HepG2 (cell line): Measurements from ENCODE around the gene PTRHD1. TPM values are rescaled to one million over a fixed set of nuclear protein-coding genes. Genes with fewer than 3 reads are reported as not detected.

Experiments used
- ATAC-seq: fragments of 200-7000 bp; cut with Tn5 transposase; 3 replicates; pipeline ENCODE4 v1.9.1; 2020; ENCODE audit warnings: mild to moderate bottlenecking, moderate library complexity
- BruUV-seq: library from RNA; stranded (reverse); fragments of 400-500 nt; replicated peaks from 2 replicates; lab custom pipeline; 2021; lab: Mats Ljungman, UMichigan
- CTCF ChIA-PET: fragments of 300-600 bp; formaldehyde crosslinking; extraction: SDS; loops from one replicate; lab custom pipeline; 2021; ENCODE audit warnings: low total read pairs, inconsistent platforms, low intra/inter-chr PET ratio; lab: Yijun Ruan, JAX
- POLR2A ChIA-PET: fragments of 350-600 bp; sonication (Branson Sonifier 250); formaldehyde crosslinking; loops from one replicate; lab custom pipeline; 2020; ENCODE audit warnings: antibody characterized with exemption, inconsistent platforms; lab: Yijun Ruan, JAX
- DNase-seq: peaks from one replicate; pipeline ENCODE4 v3.0.0-alpha.2; 2015; ENCODE audit warnings: low spot score
- FAIRE-seq: peaks from 3 replicates; lab custom pipeline; 2011; peaks lifted over from hg19 to GRCh38; lab: Jason Lieb, UNC
- H2AFZ ChIP-seq: one replicate; pipeline ENCODE4 v1.6.1; 2011; ENCODE audit warnings: low read length, inconsistent platforms
- H3K27ac ChIP-seq: fragments of 300-600 bp; 3 replicates; pipeline ENCODE4 v1.8.0; 2011; ENCODE audit warnings: mixed run types, mild to moderate bottlenecking, mixed read lengths, low read length, inconsistent platforms; ENCODE audit not compliant: insufficient read depth; ENCODE audit errors: extremely low read length
- H3K27me3 ChIP-seq, 2 experiments: fragments of 200-600 bp in 1 of 2; 2 replicates in 1 of 2; 3 replicates in 1 of 2; pipeline versions ENCODE4 v1.6.0 to v1.8.0; 2011; ENCODE audit warnings: low read length in 2 of 2, mild to moderate bottlenecking in 2 of 2, moderate library complexity in 2 of 2, inconsistent platforms in 1 of 2; ENCODE audit not compliant: insufficient read depth in 2 of 2, control insufficient read depth in 1 of 2
- H3K36me3 ChIP-seq, 2 experiments: fragments of 200-600 bp in 1 of 2; replicated peaks in 1 of 2; 2 replicates in 1 of 2; 3 replicates in 1 of 2; pipeline versions ENCODE4 v1.5.1 to v1.8.0; 2011; ENCODE audit warnings: low read length in 2 of 2, inconsistent platforms in 1 of 2; ENCODE audit not compliant: insufficient read depth in 2 of 2, control insufficient read depth in 1 of 2
- H3K4me1 ChIP-seq: 2 replicates; pipeline ENCODE4 v1.5.1; 2012; ENCODE audit warnings: low read length, inconsistent platforms; ENCODE audit not compliant: insufficient read depth
- H3K4me2 ChIP-seq: 2 replicates; pipeline ENCODE4 v1.6.0; 2011; ENCODE audit warnings: low read depth, low read length, inconsistent platforms
- H3K4me3 ChIP-seq, 3 experiments: fragments of 200-600 bp in 1 of 3; sonication (generic), shearing (Covaris generic) in 1 of 3; replicated peaks in 1 of 3; 2 replicates each; pipeline ENCODE4 v1.5.1; 2011 to 2016; ENCODE audit warnings: low read length in 3 of 3, inconsistent platforms in 2 of 3, low read depth in 2 of 3, mild to moderate bottlenecking in 2 of 3, control low read depth in 1 of 3, mixed read lengths in 1 of 3; ENCODE audit not compliant: insufficient read depth in 1 of 3
- H3K79me2 ChIP-seq: one replicate; pipeline ENCODE4 v1.6.1; 2011; ENCODE audit warnings: low read length, inconsistent platforms; ENCODE audit not compliant: insufficient read depth
- H3K9ac ChIP-seq: 2 replicates; pipeline ENCODE4 v1.6.0; 2011; ENCODE audit warnings: mild to moderate bottlenecking, low read depth, low read length, inconsistent platforms; ENCODE audit not compliant: insufficient read depth
- H3K9me3 ChIP-seq: 2 replicates; pipeline ENCODE4 v1.5.1; 2012; ENCODE audit warnings: mild to moderate bottlenecking, low read length
- H4K20me1 ChIP-seq: 2 replicates; pipeline ENCODE4 v1.6.0; 2011; ENCODE audit warnings: inconsistent platforms, mild to moderate bottlenecking, low read length, moderate library complexity; ENCODE audit not compliant: insufficient read depth
- CHD4 ChIP-seq: fragments of 200-600 bp; sonication (generic); IDR thresholded peaks from 2 replicates; pipeline ENCODE4 v1.7.0; 2017; ENCODE audit warnings: mild to moderate bottlenecking, low read length, borderline replicate concordance
- E2F1 ChIP-seq: sonication (generic); formaldehyde crosslinking; IDR thresholded peaks from 2 replicates; pipeline ENCODE4 v1.5.0; 2020; ENCODE audit warnings: missing genetic modification reagents
- FOXC1 ChIP-seq: sonication (generic); formaldehyde crosslinking; IDR thresholded peaks from 2 replicates; pipeline ENCODE4 v1.8.0; 2022; ENCODE audit warnings: mild to moderate bottlenecking, missing genetic modification reagents, borderline replicate concordance
- HCFC1 ChIP-seq: fragments of 150-350 bp; IDR thresholded peaks from 2 replicates; pipeline ENCODE4 v1.6.1; 2014; ENCODE audit warnings: low read depth, low read length
- IRX3 ChIP-seq: sonication (generic); formaldehyde crosslinking; IDR thresholded peaks from 2 replicates; pipeline ENCODE4 v1.8.1; 2023; ENCODE audit warnings: mild to moderate bottlenecking, low read depth, missing genetic modification reagents, borderline replicate concordance
- RBM22 ChIP-seq: fragments of 200-400 bp; formaldehyde crosslinking; optimal IDR thresholded peaks from 2 replicates; pipeline ENCODE3; 2017; ENCODE audit warnings: mild to moderate bottlenecking, low read length, moderate library complexity
- U2AF1 ChIP-seq: fragments of 200-400 bp; formaldehyde crosslinking; optimal IDR thresholded peaks from 2 replicates; pipeline ENCODE3; 2017; ENCODE audit warnings: mild to moderate bottlenecking, low read depth, low read length
- ZBTB26 ChIP-seq: IDR thresholded peaks from 2 replicates; pipeline ENCODE4 v1.6.1; 2016; ENCODE audit warnings: missing compliant biosample characterization, missing genetic modification reagents, borderline replicate concordance
- ZBTB4 ChIP-seq: sonication (generic); formaldehyde crosslinking; IDR thresholded peaks from 2 replicates; pipeline ENCODE4 v1.4.0; 2020; ENCODE audit warnings: missing genetic modification reagents, mild to moderate bottlenecking, borderline replicate concordance
- ZFP37 ChIP-seq: sonication (generic); formaldehyde crosslinking; IDR thresholded peaks from 2 replicates; pipeline ENCODE4 v1.4.0; 2020; ENCODE audit warnings: missing genetic modification reagents, borderline replicate concordance
- ZNF281 ChIP-seq: sonication (generic); formaldehyde crosslinking; IDR thresholded peaks from 2 replicates; pipeline ENCODE4 v1.4.0; 2020; ENCODE audit warnings: missing genetic modification reagents, borderline replicate concordance
- ZNF329 ChIP-seq: sonication (generic); formaldehyde crosslinking; IDR thresholded peaks from 2 replicates; pipeline ENCODE4 v1.9.0; 2021; ENCODE audit warnings: low read depth, mild to moderate bottlenecking, missing genetic modification reagents
- ZNF570 ChIP-seq: sonication (generic); formaldehyde crosslinking; IDR thresholded peaks from 2 replicates; pipeline ENCODE4 v1.4.0; 2020; ENCODE audit warnings: mild to moderate bottlenecking, missing genetic modification reagents, borderline replicate concordance
- ZNF576 ChIP-seq: sonication (generic); formaldehyde crosslinking; IDR thresholded peaks from 2 replicates; pipeline ENCODE4 v1.4.0; 2020; ENCODE audit warnings: mild to moderate bottlenecking, missing genetic modification reagents
- ZNF629 ChIP-seq: sonication (generic); formaldehyde crosslinking; conservative IDR thresholded peaks from 2 replicates; pipeline ENCODE4 v1.5.0; 2020; ENCODE audit warnings: missing genetic modification reagents
- WGBS: methylation state at CpG from one replicate; pipeline ENCODE4 v1.1.6; 2017; ENCODE audit warnings: low lambda C conversion rate; 5-methylcytosine and 5-hydroxymethylcytosine counted together
- in situ Hi-C: cut with HindIII; loops from 2 replicates; pipeline ENCODE4 v1.10.0; 2017; ENCODE audit warnings: low pct_unique_long_range_greater_than_20kb; ENCODE audit not compliant: extremely low pct_ligation_motif_present
- intact Hi-C: fragments of 100-400 bp; cut with micrococcal nuclease; formaldehyde crosslinking; loops from one replicate; pipeline ENCODE4 v1.10.0; 2022; ENCODE audit not compliant: unreplicated experiment
- polyA plus RNA-seq, 8 experiments: library from polyadenylated mRNA; depleted of rRNA in 3 of 8; stranded (reverse) in 7 of 8; unstranded in 1 of 8; fragments of >200 nt; fragmentation: Illumina TruSeq in 4 of 8; extraction: Trizol in 4 of 8; gene quantifications; 2 replicates each; pipeline versions ENCODE4 v1.2.1 to v1.2.3, GENCODE V29; 2011 to 2016; ENCODE audit warnings: low read depth in 4 of 8, missing spikeins in 1 of 8, mixed read lengths in 1 of 8; ENCODE audit not compliant: insufficient read depth in 1 of 8
- total RNA-seq, 5 experiments: library from RNA; depleted of rRNA; stranded (reverse); fragments of >200 nt; fragmentation: Illumina TruSeq; extraction: Trizol; gene quantifications; 2 replicates each; pipeline ENCODE4 v1.2.3, GENCODE V29; 2016; ENCODE audit warnings: low read depth in 1 of 5

Gene PTRHD1
- total and polyA plus RNA-seq, 2 of the 13 experiments (the other 11 are each of a cell fraction or from before 2014, with no cell fraction given): 72.6 to 90.8 TPM

GRCh38 chr2:24792542-24792873 lies 683 bp downstream of the PTRHD1 start:
- intact Hi-C loops (loop anchor here (1.0 to 2.0 kb wide), 3 partner anchors 35 to 382 kb away; partner anchors contain the start of gene NCOA1), in situ Hi-C loops (loop anchor here (10.0 kb wide), 1 partner anchor 298 kb away; the partner anchor contains the start of gene NCOA1)
- ChIA-PET POLR2A (interaction anchor here (0.7 to 1.8 kb wide), 18 partner anchors 9 to 866 kb away, joined by 3 to 14 read pairs (median 4); partner anchors contain the start of genes ATAD2B, ITSN2 and SF3B6), CTCF (interaction anchor here (2.9 kb wide), 1 partner anchor 35 kb away, joined by 25 read pairs; no protein-coding TSS in a partner anchor)
- peak overlapping the region; percentile 93 for H2AFZ ChIP-seq
- no peaks in the 10 kb centered on the region; a peak in 1 of 5 replicates for H3K27me3 ChIP-seq
- no peak for FAIRE-seq
- peak overlapping the region; percentile 85 to 95 (median 86) for H3K4me3 ChIP-seq
- DNase-seq: no peak
- ATAC-seq: peak; percentile 2
- peaks cover 39% of the 10 kb centered on the region for H3K79me2 ChIP-seq
- peak overlapping the region; percentile 97 for H3K9ac ChIP-seq
- TSS peak; percentile 81 for BruUV-seq
- peak overlapping the region; percentile 81 for H3K4me2 ChIP-seq
- H3K9me3 ChIP-seq: no peaks in the 10 kb centered on the region
- H3K4me1 ChIP-seq: peaks cover 52% of the 10 kb centered on the region
- H4K20me1 ChIP-seq: no peaks in the 10 kb centered on the region
- peaks cover 3 to 20% of the 10 kb centered on the region in 2 experiments; a peak in 4 of 5 replicates for H3K36me3 ChIP-seq
- H3K27ac ChIP-seq: peak overlapping the region; percentile 94
- 0% methylated on average over 6 of the region's 6 CpGs for WGBS
- TF ChIP-seq RBM22 (no peak), CHD4 (no peak), ZNF570 (CRISPR knock-in tag) (no peak), ZNF629 (no peak), ZNF281 (CRISPR knock-in tag) (no peak), ZBTB4 (CRISPR knock-in tag) (no peak), FOXC1 (CRISPR knock-in tag) (no peak), ZBTB26 (CRISPR knock-in tag) (no peak), ZFP37 (CRISPR knock-in tag) (no peak), U2AF1 (no peak), HCFC1 (no peak), IRX3 (CRISPR knock-in tag) (0 out of 2 replicates have a peak, but pooled peaks have one; percentile 16), E2F1 (CRISPR knock-in tag) (no peak), ZNF329 (peak; percentile 7; the same call in 1 of the 2 replicates), ZNF576 (CRISPR knock-in tag) (no peak)
